PC-9 (cell line): ENCODE results near the gene ZC3H8. TPM values are rescaled to one million over a fixed set of nuclear protein-coding genes. Genes with fewer than 3 reads are reported as not detected.
"Not testable (repeated sequence)": the region's sequence is repeated elsewhere in the genome, so short reads cannot be mapped to it uniquely, and the experiment has no call there.

ENCODE experiments used
- BruUV-seq: library from RNA; stranded (reverse); fragments of 400-500 nt; replicated peaks from 2 replicates; lab custom pipeline; 2021; lab: Mats Ljungman, UMichigan
- CTCF ChIA-PET: fragments of 300-600 bp; sonication (Branson Sonifier 250); formaldehyde crosslinking; loops from one replicate; lab custom pipeline; 2022; ENCODE audit warnings: antibody characterized with exemption; lab: Charles Lee
- POLR2A ChIA-PET: fragments of 300-600 bp; sonication (Branson Sonifier 250); formaldehyde crosslinking; loops from one replicate; lab custom pipeline; 2022; ENCODE audit warnings: antibody characterized with exemption; ENCODE audit not compliant: unreplicated experiment; lab: Charles Lee
- DNase-seq, 2 experiments: peaks; one replicate each; pipeline versions ENCODE4 v3.0.0 to v3.0.0-alpha.2; 2015 to 2022; ENCODE audit warnings: mixed read lengths in 1 of 2
- H2AFZ ChIP-seq: fragments of 200-600 bp; sonication (generic); 2 replicates; pipeline ENCODE4 v1.8.1; 2017; ENCODE audit warnings: antibody characterized with exemption
- H3F3A ChIP-seq: fragments of 200-600 bp; sonication (generic); 2 replicates; pipeline ENCODE4 v1.8.1; 2017; ENCODE audit warnings: antibody characterized with exemption, mild to moderate bottlenecking, low read depth; ENCODE audit not compliant: insufficient read depth
- H3K27ac ChIP-seq: fragments of 200-600 bp; sonication (generic); 2 replicates; pipeline ENCODE4 v1.6.1; 2016; ENCODE audit warnings: mixed run types
- H3K27me3 ChIP-seq: fragments of 200-600 bp; sonication (generic); 2 replicates; pipeline ENCODE4 v1.6.1; 2016; ENCODE audit warnings: low read depth, mixed run types; ENCODE audit not compliant: insufficient read depth
- H3K36me3 ChIP-seq: fragments of 200-600 bp; sonication (generic); 2 replicates; pipeline ENCODE4 v1.6.1; 2016; ENCODE audit warnings: low read depth, mixed run types
- H3K4me1 ChIP-seq: fragments of 200-600 bp; sonication (generic); replicated peaks from 2 replicates; pipeline ENCODE4 v1.6.1; 2016; ENCODE audit warnings: mixed run types; ENCODE audit not compliant: insufficient read depth
- H3K4me2 ChIP-seq: fragments of 200-600 bp; sonication (generic); 2 replicates; pipeline ENCODE4 v1.6.1; 2017; ENCODE audit warnings: mixed run types
- H3K4me3 ChIP-seq: fragments of 200-600 bp; sonication (generic); 2 replicates; pipeline ENCODE4 v1.6.1; 2016; ENCODE audit warnings: mixed run types
- H3K79me2 ChIP-seq: fragments of 200-600 bp; sonication (generic); 2 replicates; pipeline ENCODE4 v1.6.1; 2017; ENCODE audit warnings: low read depth, mixed run types
- H3K9me2 ChIP-seq: fragments of 200-600 bp; sonication (generic); 2 replicates; pipeline ENCODE4 v1.8.1; 2017; ENCODE audit warnings: mild to moderate bottlenecking; ENCODE audit not compliant: insufficient read depth
- H3K9me3 ChIP-seq: fragments of 200-600 bp; sonication (generic); 2 replicates; pipeline ENCODE4 v1.8.1; 2016; ENCODE audit warnings: low read depth; ENCODE audit not compliant: insufficient read depth
- H4K20me1 ChIP-seq: fragments of 200-600 bp; sonication (generic); 2 replicates; pipeline ENCODE4 v1.8.1; 2017; ENCODE audit not compliant: insufficient read depth
- CTCF ChIP-seq: fragments of 200-600 bp; sonication (generic); conservative IDR thresholded peaks from 2 replicates; pipeline ENCODE4 v1.6.1; 2017; ENCODE audit warnings: mixed run types, antibody characterized with exemption, mild to moderate bottlenecking, moderate library complexity
- EZH2 ChIP-seq: fragments of 200-600 bp; sonication (generic); IDR thresholded peaks from 2 replicates; pipeline ENCODE4 v1.8.0; 2017; ENCODE audit warnings: antibody characterized with exemption, low read depth
- intact Hi-C: fragments of 100-400 bp; cut with micrococcal nuclease; formaldehyde crosslinking; loops from one replicate; pipeline ENCODE4 v1.10.0; 2022; ENCODE audit not compliant: unreplicated experiment
- total RNA-seq: library from RNA; stranded (reverse); gene quantifications from 2 replicates; pipeline ENCODE4 v1.2.3, GENCODE V29; 2021

Gene ZC3H8
- total RNA-seq, 1 experiment from 2014 or later: 8.6 TPM

GRCh38 chr2:112216167-112216566 is 38.7 kb downstream of the ZC3H8 start:
- TF ChIP-seq CTCF (no peak), EZH2 (no peak)
- Histone ChIP-seq H3K4me3 (no peak overlapping the region), H3K27ac (no peak overlapping the region), H4K20me1 (no peaks in the 10 kb centered on the region), H3K9me3 (peaks cover under 1% of the 10 kb centered on the region), H3F3A (no peaks in the 10 kb centered on the region; the same call in 1 of the 2 replicates), H3K9me2 (no peaks in the 10 kb centered on the region), H3K36me3 (peaks cover 3% of the 10 kb centered on the region; the same call in 1 of the 2 replicates), H3K4me1 (no peaks in the 10 kb centered on the region), H3K79me2 (no peaks in the 10 kb centered on the region), H2AFZ (no peak overlapping the region), H3K4me2 (no peak overlapping the region), H3K27me3 (no peaks in the 10 kb centered on the region)
- intact Hi-C loops: no loop called here
- ChIA-PET CTCF (interaction anchor here (0.6 kb wide), 1 partner anchor 161 kb away, joined by 5 read pairs; no protein-coding TSS in a partner anchor), POLR2A (no interaction called here)
- BruUV-seq: no TSS peak
- DNase-seq: no peak

- H4K20me1 ChIP-seq, DNase-seq, CTCF ChIA-PET, H3K9me2 ChIP-seq, BruUV-seq, H2AFZ ChIP-seq, H3K27ac ChIP-seq, H3K36me3 ChIP-seq, intact Hi-C loops, H3K4me1 ChIP-seq, H3K4me2 ChIP-seq, POLR2A ChIA-PET, H3F3A ChIP-seq, H3K27me3 ChIP-seq, H3K79me2 ChIP-seq, H3K4me3 ChIP-seq: not testable (repeated sequence)
- H3K9me3 ChIP-seq: peaks cover 25% of the 10 kb centered on the region
Measured at GRCh38 chr2:112207905-112208304, 46.9 kb downstream of the ZC3H8 start.

DNA sequence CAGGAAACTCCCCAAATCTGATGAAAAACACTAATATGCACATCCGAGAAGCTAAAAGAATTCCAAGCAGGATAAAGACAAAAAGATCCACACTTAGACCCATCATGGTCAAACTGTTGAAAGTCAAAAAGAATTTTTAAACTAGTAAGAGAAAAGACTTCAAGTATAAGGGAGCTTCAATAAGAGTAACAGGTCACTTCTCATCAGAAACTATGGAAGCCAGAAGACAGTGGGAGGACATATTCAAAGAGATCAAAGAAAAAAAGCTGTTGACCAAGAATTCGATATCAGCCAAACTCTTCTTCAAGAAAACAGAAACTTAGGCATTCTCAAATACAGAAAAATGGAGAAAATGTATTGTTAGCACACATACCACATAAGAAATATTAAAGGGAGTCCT is 50.4 kb downstream of the ZC3H8 start:
- Histone ChIP-seq H3K27ac (no peak overlapping the region), H3F3A (no peaks in the 10 kb centered on the region), H3K9me2 (no peaks in the 10 kb centered on the region; the same call in 1 of the 2 replicates), H3K36me3 (no peaks in the 10 kb centered on the region), H3K79me2 (no peaks in the 10 kb centered on the region), H2AFZ (no peak overlapping the region), H3K27me3 (no peaks in the 10 kb centered on the region), H3K4me3 (no peak overlapping the region), H3K4me2 (no peak overlapping the region), H3K4me1 (no peaks in the 10 kb centered on the region), H4K20me1 (no peaks in the 10 kb centered on the region), H3K9me3 (peaks cover 28% of the 10 kb centered on the region)
- ChIA-PET POLR2A (no interaction called here), CTCF (no interaction called here)
- no peak for DNase-seq
- TF ChIP-seq EZH2: no peak
- no peak for TF ChIP-seq CTCF
- intact Hi-C loops: no loop called here
- BruUV-seq: no TSS peak
